Immature natural killer cell (primary cell): ENCODE measurements around the gene PRR5. TPM values are rescaled to one million over a fixed set of nuclear protein-coding genes. Genes with fewer than 3 reads are reported as not detected.

Experiments used
- DNase-seq, 3 donors: peaks; one replicate each; pipeline ENCODE4 v3.0.0; 2022; ENCODE audit warnings: mixed read lengths in 1 of 3
- H3K27ac Mint-ChIP-seq, 6 donors: one replicate each; pipeline ENCODE4 v1.8.0; 2020; ENCODE audit warnings: mixed read lengths in 6 of 6, mild to moderate bottlenecking in 5 of 6, inconsistent platforms in 4 of 6, moderate library complexity in 3 of 6
- H3K27me3 Mint-ChIP-seq, 3 donors: one replicate each; pipeline ENCODE4 v1.8.0; 2020 to 2021; ENCODE audit warnings: low read depth in 3 of 3, mild to moderate bottlenecking in 3 of 3, mixed read lengths in 3 of 3, moderate library complexity in 3 of 3, inconsistent platforms in 1 of 3
- H3K36me3 Mint-ChIP-seq, 3 donors: one replicate each; pipeline ENCODE4 v1.8.0; 2020; ENCODE audit warnings: mixed read lengths in 3 of 3, inconsistent platforms in 2 of 3, mild to moderate bottlenecking in 2 of 3
- H3K4me1 Mint-ChIP-seq, 2 donors: one replicate each; pipeline ENCODE4 v1.8.0; 2020; ENCODE audit warnings: inconsistent platforms in 2 of 2, mild to moderate bottlenecking in 2 of 2, mixed read lengths in 2 of 2, moderate library complexity in 1 of 2
- H3K4me3 Mint-ChIP-seq, 5 donors: one replicate each; pipeline ENCODE4 v1.8.0; 2020; ENCODE audit warnings: mild to moderate bottlenecking in 5 of 5, mixed read lengths in 5 of 5, inconsistent platforms in 3 of 5, moderate library complexity in 3 of 5
- H3K9me3 Mint-ChIP-seq, 6 donors: one replicate each; pipeline ENCODE4 v1.8.0; 2020; ENCODE audit warnings: mild to moderate bottlenecking in 6 of 6, mixed read lengths in 6 of 6, inconsistent platforms in 4 of 6, moderate library complexity in 3 of 6
- polyA plus RNA-seq, 3 donors: library from polyadenylated mRNA; unstranded; fragments of 300-500 nt; fragmentation: Illumina TruSeq; gene quantifications; one replicate each; pipeline ENCODE4 v1.2.3, GENCODE V29; 2021

The PRR5 gene
- polyA plus RNA-seq, 3 donors from 2014 or later: 102 to 168 (median 112) TPM

DNA sequence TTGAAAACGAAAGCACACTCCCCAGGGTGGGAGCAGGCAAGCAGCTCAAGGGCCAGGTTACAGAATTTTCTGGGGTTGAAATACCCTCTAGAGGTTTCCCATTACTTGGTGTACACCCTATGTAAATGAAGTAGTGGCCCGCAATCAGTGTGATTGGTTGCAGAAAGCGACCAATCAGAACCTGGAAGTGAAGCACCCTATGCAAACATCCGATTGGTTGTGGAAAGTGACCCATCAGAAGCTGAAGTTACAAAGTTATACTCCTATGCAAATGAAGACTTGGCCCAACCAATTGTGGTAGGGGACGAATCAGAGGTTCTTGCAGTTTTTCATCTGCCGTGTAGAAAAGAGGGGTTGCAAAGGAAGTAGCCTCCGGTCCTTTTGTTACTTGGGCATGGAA is 19.2 kb downstream of the PRR5 start:
- peaks cover 30 to 62% of the 10 kb centered on the region in 2 donors for H3K4me1 Mint-ChIP-seq
- peaks cover 0 to 6% (median 5%) of the 10 kb centered on the region in 3 donors for H3K36me3 Mint-ChIP-seq
- H3K4me3 Mint-ChIP-seq: peak overlapping the region in 1 of 5 donors; percentile 38
- H3K9me3 Mint-ChIP-seq: no peaks in the 10 kb centered on the region
- peaks cover 0 to 1% (median 0%) of the 10 kb centered on the region in 3 donors for H3K27me3 Mint-ChIP-seq
- no peak for DNase-seq
- peak overlapping the region in 2 of 6 donors; percentile 34 to 69 for H3K27ac Mint-ChIP-seq

DNA sequence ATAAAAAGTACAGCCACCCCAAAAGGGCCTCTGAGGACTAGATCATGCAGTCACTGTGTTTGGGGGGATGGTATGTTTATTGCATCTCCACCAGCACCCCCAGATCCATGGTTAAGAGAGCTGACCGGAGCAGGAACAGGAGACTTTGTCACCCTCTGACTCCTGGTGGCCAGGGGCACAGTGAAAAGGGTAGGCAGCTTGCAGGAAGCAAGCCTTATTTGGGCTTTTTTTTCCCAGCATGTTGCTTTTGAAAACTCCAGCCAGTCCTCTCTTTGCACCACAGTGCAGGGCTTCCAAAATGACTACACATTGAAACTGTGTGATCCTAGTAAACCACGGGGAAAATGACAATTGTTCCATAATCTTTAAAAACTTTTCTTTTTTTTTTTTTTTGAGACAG is 20.6 kb downstream of the PRR5 start:
- H3K27ac Mint-ChIP-seq: no peak overlapping the region
- H3K4me3 Mint-ChIP-seq: no peak overlapping the region
- H3K27me3 Mint-ChIP-seq: peaks cover 0 to 1% (median 0%) of the 10 kb centered on the region in 3 donors
- DNase-seq: no peak
- peaks cover 27 to 59% of the 10 kb centered on the region in 2 donors for H3K4me1 Mint-ChIP-seq
- peaks cover 0 to 9% (median 5%) of the 10 kb centered on the region in 3 donors for H3K36me3 Mint-ChIP-seq
- no peaks in the 10 kb centered on the region for H3K9me3 Mint-ChIP-seq

DNA sequence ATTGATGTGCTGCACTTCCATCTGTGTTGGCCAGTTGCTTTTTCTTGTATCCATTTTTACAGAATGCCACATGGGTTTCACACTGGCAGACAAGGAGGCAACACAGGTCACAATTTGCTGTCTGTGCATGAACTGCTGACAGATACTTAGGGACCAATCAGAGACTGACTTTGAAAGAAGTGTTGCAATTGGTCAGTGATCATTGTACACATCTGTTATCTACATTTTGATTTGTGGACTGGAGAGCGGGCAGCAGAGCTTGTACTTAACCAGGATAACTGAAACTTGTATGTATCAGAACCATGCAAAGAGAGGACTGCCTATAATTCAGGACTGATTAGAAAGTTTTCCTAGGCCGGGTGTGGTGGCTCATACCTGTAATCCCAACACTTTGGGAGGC is 21.8 kb downstream of the PRR5 start:
- Mint-ChIP-seq H3K27me3 (peaks cover 0 to 1% (median 0%) of the 10 kb centered on the region in 3 donors), H3K27ac (peak overlapping the region in 1 of 6 donors; percentile 39), H3K4me3 (no peak overlapping the region), H3K4me1 (peaks cover 24 to 55% of the 10 kb centered on the region in 2 donors), H3K9me3 (no peaks in the 10 kb centered on the region), H3K36me3 (peaks cover 0 to 10% (median 0%) of the 10 kb centered on the region in 3 donors)
- DNase-seq: no peak

DNA sequence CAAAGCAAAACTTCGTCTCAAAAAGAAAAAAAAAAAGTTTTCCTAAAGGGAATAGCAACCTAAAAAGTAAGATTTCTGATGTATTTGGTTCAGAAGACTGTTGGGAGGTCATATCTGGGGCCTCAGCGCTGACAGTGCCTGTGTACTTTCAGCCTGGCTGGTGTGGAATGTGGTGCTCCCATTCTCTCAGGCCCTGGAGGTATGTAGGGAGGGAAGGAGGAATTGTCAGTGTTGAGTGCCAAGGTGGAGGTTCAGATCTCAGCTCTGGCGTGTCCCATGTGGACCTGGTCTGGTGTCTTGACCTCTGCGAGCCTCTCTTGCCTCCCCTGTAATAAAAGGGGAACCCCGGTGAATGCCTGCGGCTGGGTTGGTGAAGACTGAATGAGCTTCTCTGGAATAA is 22.4 kb downstream of the PRR5 start:
- H3K27ac Mint-ChIP-seq: peak overlapping the region in 3 of 6 donors; percentile 5 to 48 (median 34)
- H3K9me3 Mint-ChIP-seq: no peaks in the 10 kb centered on the region
- H3K27me3 Mint-ChIP-seq: peaks cover 0 to 1% (median 0%) of the 10 kb centered on the region in 3 donors
- peaks cover 26 to 55% of the 10 kb centered on the region in 2 donors for H3K4me1 Mint-ChIP-seq
- DNase-seq: no peak
- H3K4me3 Mint-ChIP-seq: no peak overlapping the region
- peaks cover 0 to 10% (median 0%) of the 10 kb centered on the region in 3 donors for H3K36me3 Mint-ChIP-seq

DNA sequence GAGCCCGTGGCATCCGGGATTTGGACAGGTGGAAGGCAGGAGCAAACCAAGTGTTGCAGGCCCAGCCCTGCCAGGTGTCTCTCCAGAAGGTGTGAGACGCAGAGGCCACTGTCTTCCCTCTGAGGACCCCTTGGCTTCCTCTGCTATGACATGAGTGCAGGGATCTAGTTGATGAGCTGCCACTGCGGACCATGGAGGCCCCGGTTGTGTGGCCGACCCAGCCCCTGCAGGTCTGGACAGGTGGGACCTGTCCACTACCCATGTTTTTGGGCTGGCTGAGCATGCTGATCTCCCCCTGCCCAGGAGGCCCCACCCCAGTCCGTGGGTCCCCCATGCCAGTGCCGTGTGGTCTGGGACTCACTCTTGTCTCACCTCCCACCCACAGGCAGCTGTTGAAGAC is 22.9 kb downstream of the PRR5 start:
- Mint-ChIP-seq H3K9me3 (no peaks in the 10 kb centered on the region), H3K4me1 (peaks cover 25 to 52% of the 10 kb centered on the region in 2 donors), H3K4me3 (no peak overlapping the region), H3K27ac (no peak overlapping the region), H3K36me3 (peaks cover 0 to 10% (median 0%) of the 10 kb centered on the region in 3 donors), H3K27me3 (peaks cover 0 to 1% (median 0%) of the 10 kb centered on the region in 3 donors)
- DNase-seq: no peak

DNA sequence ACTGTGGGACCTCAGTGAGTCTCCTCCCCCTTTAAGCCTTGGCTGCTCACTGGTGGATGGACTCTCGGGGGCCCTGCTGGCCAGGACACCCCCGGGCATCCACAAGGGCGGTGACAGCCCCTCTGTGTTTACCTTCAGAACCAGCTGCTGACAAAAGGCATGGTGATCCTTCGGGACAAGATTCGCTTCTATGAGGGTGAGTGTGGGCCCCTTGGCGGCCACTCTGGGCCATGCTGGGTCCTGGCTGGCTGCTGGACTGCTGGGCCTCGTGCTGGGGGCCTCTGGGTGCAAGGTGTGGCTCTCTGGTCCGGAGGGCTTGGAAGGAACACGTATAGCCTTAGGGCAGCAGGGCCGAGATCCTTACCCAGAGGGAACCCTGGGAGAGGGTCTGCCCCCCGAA is 24.4 kb downstream of the PRR5 start:
- no peak for DNase-seq
- H3K9me3 Mint-ChIP-seq: no peaks in the 10 kb centered on the region
- H3K27ac Mint-ChIP-seq: no peak overlapping the region
- no peak overlapping the region for H3K4me3 Mint-ChIP-seq
- peaks cover 23 to 37% of the 10 kb centered on the region in 2 donors for H3K4me1 Mint-ChIP-seq
- H3K27me3 Mint-ChIP-seq: peaks cover 0 to 1% (median 0%) of the 10 kb centered on the region in 3 donors
- peaks cover 0 to 15% (median 4%) of the 10 kb centered on the region in 3 donors for H3K36me3 Mint-ChIP-seq

GRCh38 chr22:44727148-44727547 is 25.1 kb downstream of the PRR5 start:
- Mint-ChIP-seq H3K27me3 (peaks cover 0 to 1% (median 0%) of the 10 kb centered on the region in 3 donors), H3K36me3 (peaks cover 0 to 15% (median 5%) of the 10 kb centered on the region in 3 donors), H3K9me3 (no peaks in the 10 kb centered on the region), H3K27ac (no peak overlapping the region), H3K4me3 (no peak overlapping the region), H3K4me1 (peaks cover 23 to 33% of the 10 kb centered on the region in 2 donors)
- no peak for DNase-seq

DNA sequence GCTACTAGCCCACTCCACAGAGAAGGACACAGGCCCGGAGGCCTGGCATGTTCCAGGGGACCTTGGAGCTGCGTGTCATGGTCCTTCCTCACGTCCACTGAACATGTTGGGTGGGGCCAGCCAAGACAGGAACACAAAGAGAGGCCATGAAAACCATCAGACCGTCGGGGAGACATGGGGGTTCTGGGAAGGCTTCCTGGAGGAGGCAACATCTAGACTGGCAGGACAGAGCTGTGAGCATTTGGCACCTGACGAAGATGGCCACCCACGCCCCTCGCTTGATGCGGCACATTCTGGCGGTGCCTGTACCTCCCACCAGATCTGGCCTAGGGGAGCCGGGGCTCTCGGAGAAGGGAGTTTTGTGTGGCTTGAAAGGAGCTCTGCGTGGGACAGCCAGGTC is 25.7 kb downstream of the PRR5 start:
- Mint-ChIP-seq H3K36me3 (peaks cover 2 to 15% (median 10%) of the 10 kb centered on the region in 3 donors), H3K4me3 (no peak overlapping the region), H3K9me3 (no peaks in the 10 kb centered on the region), H3K27ac (peak overlapping the region in 3 of 6 donors; percentile 42 to 83 (median 66)), H3K4me1 (peaks cover 23 to 33% of the 10 kb centered on the region in 2 donors), H3K27me3 (peaks cover 0 to 1% (median 0%) of the 10 kb centered on the region in 3 donors)
- DNase-seq: no peak

GRCh38 chr22:44728761-44729324 is 26.8 kb downstream of the PRR5 start:
- Mint-ChIP-seq H3K4me3 (peak overlapping the region in 3 of 5 donors; percentile 40 to 64 (median 50)), H3K27me3 (peaks cover 0 to 1% (median 0%) of the 10 kb centered on the region in 3 donors), H3K27ac (peak overlapping the region in 5 of 6 donors; percentile 14 to 80 (median 61)), H3K4me1 (peaks cover 23 to 30% of the 10 kb centered on the region in 2 donors), H3K9me3 (no peaks in the 10 kb centered on the region), H3K36me3 (peaks cover 3 to 17% (median 11%) of the 10 kb centered on the region in 3 donors)
- no peak for DNase-seq

GRCh38 chr22:44729391-44730021 is 27.5 kb downstream of the PRR5 start:
- H3K9me3 Mint-ChIP-seq: no peaks in the 10 kb centered on the region
- H3K4me1 Mint-ChIP-seq: peaks cover 21 to 23% of the 10 kb centered on the region in 2 donors
- DNase-seq: peak; percentile 49 to 63 (median 61)
- H3K27ac Mint-ChIP-seq: peak overlapping the region in 5 of 6 donors; percentile 26 to 80 (median 61)
- H3K36me3 Mint-ChIP-seq: peaks cover 3 to 15% (median 11%) of the 10 kb centered on the region in 3 donors
- H3K27me3 Mint-ChIP-seq: peaks cover 0 to 1% (median 0%) of the 10 kb centered on the region in 3 donors
- H3K4me3 Mint-ChIP-seq: peak overlapping the region in 3 of 5 donors; percentile 40 to 64 (median 50)

GRCh38 chr22:44730022-44730393 is 28.0 kb downstream of the PRR5 start:
- peaks cover 3 to 14% (median 11%) of the 10 kb centered on the region in 3 donors for H3K36me3 Mint-ChIP-seq
- no peaks in the 10 kb centered on the region for H3K9me3 Mint-ChIP-seq
- peaks cover 19 to 22% of the 10 kb centered on the region in 2 donors for H3K4me1 Mint-ChIP-seq
- H3K4me3 Mint-ChIP-seq: no peak overlapping the region
- peaks cover 0 to 1% (median 0%) of the 10 kb centered on the region in 3 donors for H3K27me3 Mint-ChIP-seq
- H3K27ac Mint-ChIP-seq: peak overlapping the region in 2 of 6 donors; percentile 62 to 80
- DNase-seq: no peak

GRCh38 chr22:44730490-44731356 is 28.7 kb downstream of the PRR5 start:
- Mint-ChIP-seq H3K27me3 (peaks cover under 1 to 2% (median 2%) of the 10 kb centered on the region in 3 donors), H3K4me3 (no peak overlapping the region), H3K9me3 (no peaks in the 10 kb centered on the region), H3K36me3 (peaks cover 3 to 14% (median 11%) of the 10 kb centered on the region in 3 donors), H3K4me1 (peaks cover 20 to 23% of the 10 kb centered on the region in 2 donors), H3K27ac (peak overlapping the region; percentile 30 to 76 (median 56))
- no peak for DNase-seq

DNA sequence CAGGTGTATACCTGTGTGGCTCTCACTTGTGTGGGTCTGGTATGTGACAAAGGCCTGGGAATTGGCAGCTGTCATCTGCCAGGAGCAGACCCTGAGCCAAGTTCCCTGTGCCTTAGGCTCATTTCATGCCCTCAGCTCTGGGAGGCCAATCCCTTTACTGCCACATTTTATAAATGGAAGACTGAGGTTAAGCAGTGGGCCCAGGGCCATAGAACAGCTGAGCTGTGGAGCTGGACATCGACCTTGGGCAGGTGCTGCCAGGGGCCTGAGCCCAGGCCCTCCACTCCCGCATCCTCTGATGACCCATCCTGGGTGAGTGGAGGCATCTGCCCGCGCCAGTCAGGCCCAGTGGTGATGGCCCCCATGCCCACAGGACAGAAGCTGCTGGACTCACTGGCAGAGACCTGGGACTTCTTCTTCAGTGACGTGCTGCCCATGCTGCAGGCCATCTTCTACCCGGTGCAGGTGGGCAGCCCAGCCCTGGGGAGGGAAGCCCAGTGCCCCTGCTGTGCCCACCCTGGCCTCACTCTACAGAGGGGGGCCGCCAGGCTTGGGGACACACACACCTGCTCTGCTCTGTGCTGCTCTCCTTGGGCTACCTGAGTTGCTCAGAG is 29.5 kb downstream of the PRR5 start:
- H3K27ac Mint-ChIP-seq: peak overlapping the region in 3 of 6 donors; percentile 28 to 62 (median 34)
- peaks cover 24 to 28% of the 10 kb centered on the region in 2 donors for H3K4me1 Mint-ChIP-seq
- H3K4me3 Mint-ChIP-seq: no peak overlapping the region
- no peaks in the 10 kb centered on the region for H3K9me3 Mint-ChIP-seq
- H3K36me3 Mint-ChIP-seq: peaks cover 3 to 17% (median 11%) of the 10 kb centered on the region in 3 donors
- peaks cover 3 to 5% (median 4%) of the 10 kb centered on the region in 3 donors for H3K27me3 Mint-ChIP-seq
- DNase-seq: no peak
